MM.1S (cell line): Measurements from ENCODE around the gene PTTG1IP2.

Source experiments
- DNase-seq: peaks from one replicate; pipeline ENCODE4 v3.0.0-alpha.2; 2015
- H2AFZ ChIP-seq: fragments of 300-600 bp; sonication (generic); 2 replicates; pipeline ENCODE4 v1.6.0; 2016; ENCODE audit warnings: antibody characterized with exemption, low read length
- H3F3A ChIP-seq: fragments of 300-600 bp; sonication (generic); 2 replicates; pipeline ENCODE4 v1.6.1; 2016; ENCODE audit warnings: mild to moderate bottlenecking, antibody characterized with exemption, low read length, moderate library complexity, mixed read lengths; ENCODE audit not compliant: insufficient read depth
- H3K27ac ChIP-seq: fragments of 300-600 bp; sonication (generic); 2 replicates; pipeline ENCODE4 v1.5.1; 2016; ENCODE audit warnings: mild to moderate bottlenecking, low read length
- H3K27me3 ChIP-seq: fragments of 300-600 bp; sonication (generic); replicated peaks from 2 replicates; pipeline ENCODE4 v1.6.0; 2016; ENCODE audit warnings: low read length; ENCODE audit not compliant: insufficient read depth
- H3K36me3 ChIP-seq: fragments of 300-600 bp; sonication (generic); replicated peaks from 2 replicates; pipeline ENCODE4 v1.6.1; 2016; ENCODE audit warnings: mild to moderate bottlenecking, low read length, mixed read lengths; ENCODE audit not compliant: insufficient read depth
- H3K4me1 ChIP-seq: fragments of 300-600 bp; sonication (generic); 2 replicates; pipeline ENCODE4 v1.6.1; 2016; ENCODE audit warnings: low read length, mixed read lengths
- H3K4me2 ChIP-seq: fragments of 300-600 bp; sonication (generic); 2 replicates; pipeline ENCODE4 v1.6.0; 2016; ENCODE audit warnings: low read depth, low read length
- H3K4me3 ChIP-seq: fragments of 300-600 bp; sonication (generic); 2 replicates; pipeline ENCODE4 v1.5.1; 2016; ENCODE audit warnings: low read length, mixed read lengths
- H3K79me2 ChIP-seq: fragments of 300-600 bp; sonication (generic); 2 replicates; pipeline ENCODE4 v1.6.1; 2016; ENCODE audit warnings: mixed run types, low read length, mixed read lengths
- H3K9ac ChIP-seq: fragments of 300-600 bp; sonication (generic); 2 replicates; pipeline ENCODE4 v1.6.1; 2016; ENCODE audit warnings: low read length, mixed read lengths
- H3K9me2 ChIP-seq: fragments of 300-600 bp; sonication (generic); replicated peaks from 2 replicates; pipeline ENCODE4 v1.6.1; 2016; ENCODE audit warnings: mild to moderate bottlenecking, low read length, mixed read lengths; ENCODE audit not compliant: insufficient read depth
- H3K9me3 ChIP-seq: fragments of 300-600 bp; sonication (generic); replicated peaks from 2 replicates; pipeline ENCODE4 v1.6.1; 2016; ENCODE audit warnings: mild to moderate bottlenecking, low read length, mixed read lengths; ENCODE audit not compliant: insufficient read depth
- H4K20me1 ChIP-seq: fragments of 300-600 bp; sonication (generic); 2 replicates; pipeline ENCODE4 v1.6.1; 2016; ENCODE audit warnings: mild to moderate bottlenecking, low read length, moderate library complexity, mixed read lengths; ENCODE audit not compliant: insufficient read depth
- EZH2 ChIP-seq: fragments of 300-600 bp; sonication (generic); optimal IDR thresholded peaks from 2 replicates; pipeline ENCODE3; 2017; ENCODE audit warnings: low read depth, mild to moderate bottlenecking, antibody characterized with exemption, low read length, mixed read lengths
- EZH2phosphoT487 ChIP-seq: fragments of 300-600 bp; sonication (generic); IDR thresholded peaks from 2 replicates; pipeline ENCODE4 v1.6.1; 2018; ENCODE audit warnings: antibody characterized with exemption, low read length
- TF ChIP-seq, protein P1 (sequence below): fragments of 300-600 bp; sonication (generic); IDR thresholded peaks from 2 replicates; pipeline ENCODE4 v1.5.1; 2016; ENCODE audit warnings: antibody characterized with exemption, low read length, mixed read lengths

PTTG1IP2 gene

DNA sequence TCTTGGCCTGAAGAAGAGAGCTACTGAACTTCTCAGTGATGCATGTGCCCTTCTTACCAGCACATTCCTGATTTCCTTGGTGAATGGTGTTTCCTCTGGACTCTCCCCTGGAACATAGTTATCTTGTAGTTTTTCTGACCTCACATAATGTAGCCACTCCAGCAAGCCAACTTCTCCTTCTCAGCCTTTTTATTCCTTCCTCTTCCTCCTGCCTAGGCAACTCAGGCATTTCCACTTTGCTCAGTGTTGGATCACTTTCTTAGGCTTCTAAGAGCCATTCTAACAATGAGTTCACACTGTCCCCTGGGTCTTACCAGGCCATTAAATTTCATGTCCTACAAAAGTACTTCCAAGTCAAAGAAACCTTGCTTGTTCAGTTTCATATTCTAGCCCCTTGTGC is 3.6 kb upstream of the PTTG1IP2 start:
- H3K4me3 ChIP-seq: no peak overlapping the region
- no peak overlapping the region for H3K9ac ChIP-seq
- H3K36me3 ChIP-seq: no peaks in the 10 kb centered on the region
- H3K4me2 ChIP-seq: no peak overlapping the region
- no peaks in the 10 kb centered on the region for H4K20me1 ChIP-seq
- no peak overlapping the region for H3K27ac ChIP-seq
- TF ChIP-seq, protein P1, sequence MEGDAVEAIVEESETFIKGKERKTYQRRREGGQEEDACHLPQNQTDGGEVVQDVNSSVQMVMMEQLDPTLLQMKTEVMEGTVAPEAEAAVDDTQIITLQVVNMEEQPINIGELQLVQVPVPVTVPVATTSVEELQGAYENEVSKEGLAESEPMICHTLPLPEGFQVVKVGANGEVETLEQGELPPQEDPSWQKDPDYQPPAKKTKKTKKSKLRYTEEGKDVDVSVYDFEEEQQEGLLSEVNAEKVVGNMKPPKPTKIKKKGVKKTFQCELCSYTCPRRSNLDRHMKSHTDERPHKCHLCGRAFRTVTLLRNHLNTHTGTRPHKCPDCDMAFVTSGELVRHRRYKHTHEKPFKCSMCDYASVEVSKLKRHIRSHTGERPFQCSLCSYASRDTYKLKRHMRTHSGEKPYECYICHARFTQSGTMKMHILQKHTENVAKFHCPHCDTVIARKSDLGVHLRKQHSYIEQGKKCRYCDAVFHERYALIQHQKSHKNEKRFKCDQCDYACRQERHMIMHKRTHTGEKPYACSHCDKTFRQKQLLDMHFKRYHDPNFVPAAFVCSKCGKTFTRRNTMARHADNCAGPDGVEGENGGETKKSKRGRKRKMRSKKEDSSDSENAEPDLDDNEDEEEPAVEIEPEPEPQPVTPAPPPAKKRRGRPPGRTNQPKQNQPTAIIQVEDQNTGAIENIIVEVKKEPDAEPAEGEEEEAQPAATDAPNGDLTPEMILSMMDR: no peak
- TF ChIP-seq EZH2phosphoT487: no peak
- no peak for TF ChIP-seq EZH2
- no peaks in the 10 kb centered on the region for H3K27me3 ChIP-seq
- no peak overlapping the region for H2AFZ ChIP-seq
- H3K4me1 ChIP-seq: no peaks in the 10 kb centered on the region
- no peaks in the 10 kb centered on the region for H3K9me2 ChIP-seq
- H3F3A ChIP-seq: no peaks in the 10 kb centered on the region
- H3K9me3 ChIP-seq: no peaks in the 10 kb centered on the region
- no peak for DNase-seq
- H3K79me2 ChIP-seq: no peaks in the 10 kb centered on the region

DNA sequence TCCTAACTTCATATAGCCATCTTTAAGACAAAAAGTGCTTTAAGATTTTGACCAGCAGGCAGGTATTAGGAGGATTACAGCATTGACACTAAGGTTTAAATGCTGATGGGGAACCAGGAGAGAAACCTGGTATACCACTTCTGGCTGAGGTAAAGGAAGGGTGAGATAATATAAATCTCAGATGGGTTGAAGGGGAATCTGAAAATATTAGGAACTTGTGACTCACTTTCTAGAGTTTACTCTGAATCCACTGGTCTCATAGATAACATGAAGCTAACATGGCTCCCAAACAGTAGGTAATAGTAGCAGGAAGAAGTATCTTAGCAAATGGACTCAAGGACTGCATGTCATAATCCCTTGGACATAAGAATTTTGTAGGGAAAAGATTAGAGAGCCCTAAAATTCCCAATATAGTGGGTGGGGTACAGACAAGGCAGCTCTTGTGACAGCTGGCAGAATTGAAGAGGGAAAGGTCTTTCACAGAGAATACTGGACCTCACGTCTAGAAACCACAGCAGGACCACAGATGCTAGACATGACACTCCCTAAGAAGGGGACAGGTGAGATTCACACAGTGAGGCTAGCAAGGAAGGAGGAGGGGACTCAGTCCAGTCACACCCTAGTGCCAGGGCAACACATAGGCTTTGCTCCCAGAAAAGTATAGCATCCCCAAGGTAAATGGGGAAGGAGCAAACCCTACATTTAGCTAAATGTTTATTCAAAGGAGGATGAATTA is 3.5 kb downstream of the PTTG1IP2 start:
- Histone ChIP-seq H3F3A (no peaks in the 10 kb centered on the region), H3K4me1 (no peaks in the 10 kb centered on the region), H3K9me2 (no peaks in the 10 kb centered on the region), H3K36me3 (no peaks in the 10 kb centered on the region), H3K4me3 (no peak overlapping the region), H3K79me2 (no peaks in the 10 kb centered on the region), H3K4me2 (no peak overlapping the region), H2AFZ (no peak overlapping the region), H3K27me3 (no peaks in the 10 kb centered on the region), H3K9ac (no peak overlapping the region), H4K20me1 (no peaks in the 10 kb centered on the region), H3K27ac (no peak overlapping the region), H3K9me3 (no peaks in the 10 kb centered on the region)
- no peak for DNase-seq
- TF ChIP-seq, protein P1: no peak
- TF ChIP-seq EZH2phosphoT487: no peak
- TF ChIP-seq EZH2: no peak

DNA sequence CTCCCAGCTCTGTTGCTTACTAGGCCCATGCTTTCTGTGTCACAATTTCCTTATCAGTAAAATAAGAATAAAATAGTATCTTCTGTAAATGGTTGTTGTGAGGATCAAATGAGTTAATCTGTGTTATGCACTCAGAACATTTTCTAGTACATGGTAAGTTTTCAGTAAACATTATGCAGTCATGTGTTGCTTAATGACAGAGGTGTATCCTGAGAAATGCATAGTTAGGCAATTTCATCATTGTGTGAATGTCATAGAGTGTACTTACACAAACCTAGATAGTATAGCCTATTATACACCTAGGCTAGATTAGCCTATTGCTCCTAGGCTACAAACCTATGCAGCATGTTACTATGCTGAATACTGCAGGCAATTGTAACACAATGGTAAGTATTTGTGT is 4.4 kb downstream of the PTTG1IP2 start:
- DNase-seq: no peak
- Histone ChIP-seq H4K20me1 (no peaks in the 10 kb centered on the region), H3K27ac (no peak overlapping the region), H3K9me2 (no peaks in the 10 kb centered on the region), H3K4me3 (no peak overlapping the region), H3K4me2 (no peak overlapping the region), H3K36me3 (no peaks in the 10 kb centered on the region), H3K9ac (no peak overlapping the region), H3K9me3 (no peaks in the 10 kb centered on the region), H2AFZ (no peak overlapping the region), H3K4me1 (no peaks in the 10 kb centered on the region), H3F3A (no peaks in the 10 kb centered on the region), H3K27me3 (no peaks in the 10 kb centered on the region), H3K79me2 (no peaks in the 10 kb centered on the region)
- TF ChIP-seq EZH2phosphoT487: no peak
- TF ChIP-seq EZH2: no peak
- TF ChIP-seq, protein P1: no peak
